ENCODE data around the gene GSTA2.
"Not testable (repeated sequence)": the region's sequence is repeated elsewhere in the genome, so short reads cannot be mapped to it uniquely, and the experiment has no call there.

DNA sequence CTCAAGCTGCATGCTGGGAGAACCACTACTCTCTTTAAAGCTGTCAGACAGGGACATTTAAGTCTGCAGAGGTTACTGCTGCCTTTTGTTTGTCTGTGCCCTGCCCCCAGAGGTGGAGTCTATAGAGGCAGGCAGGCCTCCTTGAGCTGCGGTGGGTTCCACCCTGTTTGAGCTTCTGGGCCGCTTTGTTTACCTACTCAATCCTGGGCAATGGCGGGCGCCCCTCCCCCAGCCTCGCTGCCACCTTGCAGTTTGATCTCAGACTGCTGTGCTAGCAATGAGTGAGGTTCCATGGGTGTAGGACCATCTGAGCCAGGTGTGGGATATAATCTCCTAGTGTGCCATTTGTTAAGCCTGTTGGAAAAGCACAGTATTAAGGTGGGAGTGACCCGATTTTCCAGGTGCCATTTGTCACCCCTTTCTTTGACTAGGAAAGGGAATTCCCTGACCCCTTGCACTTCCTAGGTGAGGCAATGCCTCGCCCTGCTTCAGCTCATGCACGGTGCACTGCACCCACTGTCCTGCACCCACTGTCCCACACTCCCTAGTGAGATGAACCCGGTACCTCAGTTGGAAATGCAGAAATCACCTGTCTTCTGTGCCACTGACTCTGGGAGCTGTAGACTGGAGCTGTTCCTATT lies 13.6 kb upstream of the GSTA2 start:
- TF ChIP-seq, protein P1, sequence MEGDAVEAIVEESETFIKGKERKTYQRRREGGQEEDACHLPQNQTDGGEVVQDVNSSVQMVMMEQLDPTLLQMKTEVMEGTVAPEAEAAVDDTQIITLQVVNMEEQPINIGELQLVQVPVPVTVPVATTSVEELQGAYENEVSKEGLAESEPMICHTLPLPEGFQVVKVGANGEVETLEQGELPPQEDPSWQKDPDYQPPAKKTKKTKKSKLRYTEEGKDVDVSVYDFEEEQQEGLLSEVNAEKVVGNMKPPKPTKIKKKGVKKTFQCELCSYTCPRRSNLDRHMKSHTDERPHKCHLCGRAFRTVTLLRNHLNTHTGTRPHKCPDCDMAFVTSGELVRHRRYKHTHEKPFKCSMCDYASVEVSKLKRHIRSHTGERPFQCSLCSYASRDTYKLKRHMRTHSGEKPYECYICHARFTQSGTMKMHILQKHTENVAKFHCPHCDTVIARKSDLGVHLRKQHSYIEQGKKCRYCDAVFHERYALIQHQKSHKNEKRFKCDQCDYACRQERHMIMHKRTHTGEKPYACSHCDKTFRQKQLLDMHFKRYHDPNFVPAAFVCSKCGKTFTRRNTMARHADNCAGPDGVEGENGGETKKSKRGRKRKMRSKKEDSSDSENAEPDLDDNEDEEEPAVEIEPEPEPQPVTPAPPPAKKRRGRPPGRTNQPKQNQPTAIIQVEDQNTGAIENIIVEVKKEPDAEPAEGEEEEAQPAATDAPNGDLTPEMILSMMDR (IDR thresholded peaks at IDR 0.05; ENCODE audit: insufficient read depth, low read length, poor library complexity, severe bottlenecking), result not testable (repeated sequence)
- TF ChIP-seq EZH2phosphoT487 (conservative IDR thresholded peaks at IDR 0.05; ENCODE audit: low read length), result not testable (repeated sequence)
